Measurements from ENCODE around the gene GRM6. TPM values are rescaled to one million over a fixed set of nuclear protein-coding genes. Genes with fewer than 3 reads are reported as not detected.

Gene GRM6
- total and polyA plus RNA-seq, 9 of the 15 experiments (the other 6 are each of a cell fraction or from before 2014, with no cell fraction given), result not detected

GRCh38 chr5:179033004-179033580 is 38.0 kb upstream of the GRM6 start:
- no peaks in the 10 kb centered on the region for H4K20me1 ChIP-seq (replicated peaks; ENCODE audit: control insufficient read depth, insufficient read depth, low read length)
- no peaks in the 10 kb centered on the region for H3K4me1 ChIP-seq (replicated peaks in 1 of 2; ENCODE audit: control insufficient read depth in 2 of 2, insufficient read depth in 2 of 2, low read length in 2 of 2)
- no peak overlapping the region for H3K27ac ChIP-seq (ENCODE audit: extremely low read depth, low read depth, low read length)
- no peaks in the 10 kb centered on the region for H3K9me1 ChIP-seq (ENCODE audit: control insufficient read depth, insufficient read depth, low read length)
- no peak overlapping the region for H2AFZ ChIP-seq (ENCODE audit: low read depth, low read length)
- H3K9me3 ChIP-seq (replicated peaks; ENCODE audit: control insufficient read depth, insufficient read depth, low read depth, low read length), result no peaks in the 10 kb centered on the region; the same call in 1 of the 2 replicates
- H3K4me3 ChIP-seq, result no peak overlapping the region
- TF ChIP-seq CEBPG (CRISPR knock-in tag; IDR thresholded peaks at IDR 0.05) (no peak), CEBPG (tag; conservative IDR thresholded peaks at IDR 0.05 in 1 of 2, IDR thresholded peaks at IDR 0.05 in 1 of 2) (no peak), HIVEP1 (CRISPR knock-in tag; IDR thresholded peaks at IDR 0.05) (no peak), ZNF75A (CRISPR knock-in tag; IDR thresholded peaks at IDR 0.05) (peak; percentile 71; the same call in 1 of the 2 replicates), ZBTB34 (CRISPR knock-in tag; IDR thresholded peaks at IDR 0.05) (no peak), PCBP1 (IDR thresholded peaks at IDR 0.05; ENCODE audit: low read depth, low read length, poor library complexity, severe bottlenecking) (no peak), IRF1 (CRISPR knock-in tag; IDR thresholded peaks at IDR 0.05; ENCODE audit: borderline replicate concordance) (no peak), KDM1A (IDR thresholded peaks at IDR 0.05) (no peak)
- ChIA-PET POLR2A (no interaction called here), CTCF (ENCODE audit: low intra/inter-chr PET ratio) (no interaction called here)
- WGBS (ENCODE audit: insufficient coverage, low coverage, missing lambda C conversion rate), result 10% methylated on average over 7 of the region's 7 CpGs
- no peak for FAIRE-seq
- no peak for DNase-seq (ENCODE audit: extremely low read depth in 1 of 4, low spot score in 3 of 4)
- H3K79me2 ChIP-seq (ENCODE audit: control insufficient read depth, insufficient read depth, low read length), result no peaks in the 10 kb centered on the region
- H3K36me3 ChIP-seq (ENCODE audit: control insufficient read depth, insufficient read depth, low read length), result no peaks in the 10 kb centered on the region
- H3K27me3 ChIP-seq (ENCODE audit: control insufficient read depth in 2 of 2, insufficient read depth in 2 of 2, low read length in 2 of 2), result no peaks in the 10 kb centered on the region
- no peak overlapping the region for H3K4me2 ChIP-seq (ENCODE audit: insufficient read depth, low read length)
- intact Hi-C loops (cut with micrococcal nuclease), result no loop called here
- no peak overlapping the region for H3K9ac ChIP-seq (ENCODE audit: insufficient read depth in 1 of 2, low read depth in 2 of 2, low read length in 2 of 2)
- BruUV-seq (replicated peaks), result no TSS peak
- in situ Hi-C loops (cut with MboI), result no loop called here
- ATAC-seq, result no peak

Data from K562 (cell line).